Small intestine (tissue), 7 donors: ENCODE results near the gene LRRC51. TPM values are rescaled to one million over a fixed set of nuclear protein-coding genes. Genes with fewer than 3 reads are reported as not detected.

Experiments used
- DNase-seq, 2 donors: peaks; one replicate each; pipeline versions ENCODE4 v3.0.0 to v3.0.0-alpha.2; 2013
- FAIRE-seq: peaks from 2 replicates; lab custom pipeline; 2012; peaks lifted over from hg19 to GRCh38; lab: Jason Lieb, UNC
- H3K27ac ChIP-seq, 3 donors: one replicate each; pipeline ENCODE4 v1.5.1; 2013; ENCODE audit warnings: low read length in 2 of 3, mild to moderate bottlenecking in 2 of 3, control low read depth in 1 of 3, inconsistent platforms in 1 of 3, low read depth in 1 of 3, moderate library complexity in 1 of 3
- H3K27me3 ChIP-seq, 3 donors: one replicate each; pipeline ENCODE4 v1.6.1; 2013; ENCODE audit warnings: low read length in 3 of 3, inconsistent platforms in 1 of 3; ENCODE audit not compliant: control insufficient read depth in 3 of 3, insufficient read depth in 3 of 3
- H3K36me3 ChIP-seq, 3 donors: one replicate each; pipeline ENCODE4 v1.6.1; 2013; ENCODE audit warnings: low read length in 3 of 3, inconsistent platforms in 1 of 3, low read depth in 1 of 3, mild to moderate bottlenecking in 1 of 3, moderate library complexity in 1 of 3; ENCODE audit not compliant: control insufficient read depth in 3 of 3, insufficient read depth in 2 of 3
- H3K4me1 ChIP-seq, 3 donors: one replicate each; pipeline ENCODE4 v1.6.1; 2013; ENCODE audit warnings: low read length in 2 of 3, inconsistent platforms in 1 of 3, low read depth in 1 of 3, mild to moderate bottlenecking in 1 of 3, moderate library complexity in 1 of 3; ENCODE audit not compliant: control insufficient read depth in 3 of 3, insufficient read depth in 2 of 3
- H3K4me3 ChIP-seq, 3 donors: one replicate each; pipeline ENCODE4 v1.5.1; 2013; ENCODE audit warnings: low read length in 3 of 3, control low read depth in 1 of 3, inconsistent platforms in 1 of 3, low read depth in 1 of 3, mild to moderate bottlenecking in 1 of 3, moderate library complexity in 1 of 3
- H3K9me3 ChIP-seq, 2 donors: one replicate each; pipeline ENCODE4 v1.6.1; 2013; ENCODE audit warnings: low read depth in 1 of 2, low read length in 1 of 2; ENCODE audit not compliant: control insufficient read depth in 2 of 2, insufficient read depth in 1 of 2
- WGBS, 3 donors: extraction: QIAGEN DNeasy Blood & Tissue Kit; methylation state at CpG; one replicate each; pipeline ENCODE4 v1.1.7; 2013; 5-methylcytosine and 5-hydroxymethylcytosine counted together
- polyA plus RNA-seq, 4 donors: library from polyadenylated mRNA; stranded (reverse) in 3 of 4; unstranded in 1 of 4; fragments of 200-250 nt in 3 of 4; fragments of 120-200 nt in 1 of 4; gene quantifications; one replicate each; pipeline versions ENCODE4 v1.2.1 to v1.2.3, GENCODE V29; 2013
- donor health status: healthy with polysubstance abuse.
- donor health status: control.
- donor health status: control.
- donor health status: Bipolar disorder and iron deficiency.
- donor health status: healthy.

LRRC51 gene
- polyA plus RNA-seq, 4 donors: 3.8 to 10.7 (median 5.6) TPM

- 80 to 87% (median 83%) methylated on average over 11 of the region's 11 CpGs for WGBS, 3 donors
- Histone ChIP-seq H3K4me3 (peak overlapping the region in 2 of 3 donors; percentile 30 to 39), H3K27ac (peak overlapping the region; percentile 81 to 88 (median 87)), H3K27me3 (no peaks in the 10 kb centered on the region), H3K36me3 (peaks cover 0 to 43% (median 5%) of the 10 kb centered on the region in 3 donors), H3K4me1 (peaks cover 3 to 14% (median 4%) of the 10 kb centered on the region in 3 donors), H3K9me3 (peaks cover 0 to 8% of the 10 kb centered on the region in 2 donors)
- FAIRE-seq (no peak), DNase-seq (no peak)
These were observed 23.1 kb downstream of the LRRC51 start for GRCh38 chr11:72103754-72104167.

- peaks cover 0 to 42% (median 0%) of the 10 kb centered on the region in 3 donors for H3K36me3 ChIP-seq
- H3K4me1 ChIP-seq: peaks cover 0 to 9% (median 3%) of the 10 kb centered on the region in 3 donors
- FAIRE-seq: no peak
- DNase-seq: no peak
- H3K9me3 ChIP-seq: peaks cover 0 to 8% of the 10 kb centered on the region in 2 donors
- no peak within 1 kb of the TSS for H3K27ac ChIP-seq
- WGBS, 3 donors: 93 to 96% (median 96%) methylated on average over 14 of the region's 14 CpGs
- H3K4me3 ChIP-seq: no peak within 1 kb of the TSS
- no peaks in the 10 kb centered on the region for H3K27me3 ChIP-seq
These were observed 25.2 kb downstream of the LRRC51 start, which contains the start of gene TOMT for GRCh38 chr11:72105888-72106287. TSS of gene TOMT (plus strand) at chr11:72105924. CDS start at chr11:72105952, 28 bp downstream.

DNA sequence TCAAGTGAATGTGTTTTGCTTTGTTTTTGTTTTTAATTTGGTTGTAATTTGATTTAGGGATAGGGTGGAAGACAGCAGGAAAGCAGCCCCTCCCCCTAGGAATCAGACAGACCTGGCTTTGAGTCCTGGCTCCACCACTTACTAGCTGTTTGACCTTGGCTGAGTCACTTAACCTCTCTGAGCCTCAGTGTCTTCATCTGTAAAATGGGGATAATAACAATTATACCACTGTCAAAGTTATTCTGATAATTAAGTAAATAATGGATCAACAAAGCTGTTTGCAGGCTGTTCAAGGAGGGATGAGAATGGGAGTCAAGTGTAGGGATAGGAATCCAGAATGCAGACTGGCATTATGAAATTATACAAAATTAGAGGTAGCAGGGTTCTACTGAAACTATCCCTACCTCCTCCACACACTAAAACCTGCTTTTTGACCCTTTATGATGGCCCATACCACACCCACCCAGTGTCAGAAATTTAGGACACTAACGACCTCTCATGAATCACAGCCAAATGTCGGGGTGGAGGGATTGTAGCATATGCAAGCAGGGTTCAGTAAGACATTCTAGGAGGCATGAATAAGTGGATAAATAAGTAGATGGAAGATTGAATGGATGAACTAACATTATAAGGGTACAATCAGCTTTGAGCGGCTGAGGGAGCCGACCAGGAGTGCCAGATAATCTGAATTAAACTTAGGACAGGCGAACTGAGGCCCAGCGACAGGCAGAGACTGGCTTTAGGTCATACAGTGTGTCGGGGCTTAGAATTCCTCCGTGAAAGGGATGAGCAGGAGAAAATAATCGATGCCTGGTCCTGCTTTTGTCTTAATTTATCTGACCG is 30.9 kb downstream of the LRRC51 start:
- H3K27me3 ChIP-seq: no peaks in the 10 kb centered on the region
- 1 to 3% (median 2%) methylated on average over 10 of the region's 10 CpGs for WGBS, 3 donors
- peaks cover 0 to 11% (median 0%) of the 10 kb centered on the region in 3 donors for H3K4me1 ChIP-seq
- FAIRE-seq (no peak), DNase-seq (no peak)
- peak overlapping the region; percentile 93 to 99 (median 94) for H3K27ac ChIP-seq
- H3K36me3 ChIP-seq: peaks cover 0 to 36% (median 0%) of the 10 kb centered on the region in 3 donors
- peak overlapping the region; percentile 14 to 63 (median 53) for H3K4me3 ChIP-seq
- H3K9me3 ChIP-seq: no peaks in the 10 kb centered on the region

DNA sequence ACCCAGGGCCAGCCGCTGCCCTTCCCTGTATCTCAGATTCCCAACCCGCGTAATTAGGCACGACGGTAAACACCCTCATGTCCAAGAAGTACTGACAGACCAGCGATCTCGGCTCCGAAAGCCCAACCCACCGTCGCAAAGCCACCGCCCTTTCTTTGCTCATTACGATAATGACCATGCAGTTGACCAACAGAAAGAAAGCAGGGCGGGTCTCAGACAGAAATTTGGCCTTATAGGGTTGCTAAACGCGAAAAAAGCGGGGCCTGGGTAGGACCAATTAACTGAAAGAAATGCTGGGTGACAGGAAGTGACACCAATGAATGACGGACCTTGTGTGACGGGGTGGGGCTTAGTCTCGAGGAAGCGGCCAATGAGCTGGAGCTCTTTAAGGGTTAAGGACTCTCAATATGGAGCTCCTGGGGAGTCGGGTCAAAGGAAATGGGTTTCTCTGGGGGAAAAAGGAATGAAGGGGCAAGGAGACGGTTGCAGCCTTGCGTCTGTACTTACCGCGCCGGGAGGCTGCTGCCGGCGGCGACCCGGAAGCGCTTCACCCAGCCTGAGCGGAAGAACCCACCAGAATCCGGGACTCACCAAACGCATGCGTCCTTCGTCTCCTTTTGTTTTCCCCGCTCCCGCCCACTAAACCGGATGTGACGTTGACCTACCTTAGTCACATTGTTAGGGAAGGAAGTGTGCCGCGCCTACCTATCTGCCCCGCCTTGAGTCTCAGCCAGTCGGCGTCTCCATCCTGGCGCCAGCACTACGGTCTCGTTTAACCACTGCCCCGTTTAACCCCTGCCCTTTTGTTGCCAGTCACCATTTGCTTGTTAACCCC is 31.7 kb downstream of the LRRC51 start, which contains the start of gene ANAPC15:
Gene ANAPC15 (minus strand): TSS at position 553 of the 835 bp plus-strand sequence. CDS start 1,419 bp downstream, outside the sequence.
- peak; percentile 59 for FAIRE-seq

DNA sequence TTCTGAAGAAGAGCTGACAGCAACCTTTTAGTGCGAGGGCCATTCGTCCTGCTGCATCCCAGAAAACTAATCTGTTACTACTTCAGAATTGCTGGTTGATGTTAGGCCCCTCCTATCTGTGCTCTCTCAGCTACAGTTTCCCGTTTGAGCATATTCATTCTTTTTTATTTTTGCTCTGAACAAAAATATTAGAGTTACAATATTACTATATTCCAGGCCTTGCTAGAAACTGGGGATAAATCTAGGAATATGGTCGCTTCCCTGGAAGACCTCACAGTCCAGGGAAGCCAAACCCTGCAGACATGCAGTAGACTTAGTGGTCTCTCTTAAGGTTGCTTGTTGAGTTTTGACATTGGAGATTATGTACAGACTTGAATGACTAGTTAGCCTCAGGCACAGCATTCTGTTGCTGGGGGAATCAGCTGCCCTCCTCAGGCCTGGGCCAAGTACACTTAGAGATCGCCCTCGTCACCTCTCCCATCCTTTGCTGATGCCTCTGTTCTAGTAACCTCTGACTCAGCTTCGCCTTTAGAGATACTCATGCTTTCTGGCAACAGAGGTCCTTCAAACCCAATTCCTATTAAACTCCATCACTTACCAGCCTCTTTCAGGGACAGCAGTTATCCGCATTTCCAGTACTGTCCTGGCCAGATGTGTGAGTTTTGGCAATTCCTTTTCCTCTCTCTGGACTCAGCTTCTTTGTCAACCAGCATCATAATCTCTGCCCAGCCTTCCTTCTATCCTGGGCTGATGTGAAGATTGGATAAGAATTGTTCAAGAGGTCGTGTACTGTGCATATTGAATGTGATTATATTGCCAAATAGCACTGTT is 32.5 kb downstream of the LRRC51 start:
- Histone ChIP-seq H3K9me3 (no peaks in the 10 kb centered on the region), H3K27me3 (no peaks in the 10 kb centered on the region), H3K4me1 (peaks cover 0 to 11% (median 0%) of the 10 kb centered on the region in 3 donors), H3K36me3 (peaks cover 0 to 29% (median 0%) of the 10 kb centered on the region in 3 donors), H3K27ac (peak overlapping the region; percentile 71 to 99 (median 94)), H3K4me3 (peak overlapping the region in 1 of 3 donors; percentile 63)
- FAIRE-seq (no peak), DNase-seq (peak in 1 of 2 donors; percentile 20)
- 64% methylated on average over 9 of the region's 9 CpGs for WGBS, 3 donors

More for the DNA sequence above, 31.7 kb downstream of the LRRC51 start, which contains the start of gene ANAPC15:
- Histone ChIP-seq H3K27me3 (no peaks in the 10 kb centered on the region), H3K9me3 (no peaks in the 10 kb centered on the region), H3K36me3 (peaks cover 0 to 36% (median 0%) of the 10 kb centered on the region in 3 donors), H3K4me1 (peaks cover 0 to 11% (median 0%) of the 10 kb centered on the region in 3 donors), H3K4me3 (peak within 1 kb of the TSS; percentile 53 to 63 (median 53)), H3K27ac (peak within 1 kb of the TSS; percentile 93 to 99 (median 94))
- DNase-seq: peak; percentile 100
- 0% methylated on average over 49 of the region's 49 CpGs for WGBS, 3 donors

GRCh38 chr11:72114570-72114969 is 33.9 kb downstream of the LRRC51 start:
- Histone ChIP-seq H3K4me3 (no peak overlapping the region), H3K9me3 (no peaks in the 10 kb centered on the region), H3K4me1 (peaks cover 0 to 11% (median 0%) of the 10 kb centered on the region in 3 donors), H3K36me3 (peaks cover 0 to 15% (median 0%) of the 10 kb centered on the region in 3 donors), H3K27me3 (no peaks in the 10 kb centered on the region), H3K27ac (no peak overlapping the region)
- FAIRE-seq (no peak), DNase-seq (no peak)
- WGBS, 3 donors: 94 to 100% (median 96%) methylated on average over 1 of the region's 1 CpG

- FAIRE-seq: no peak
These were observed 35.5 kb downstream of the LRRC51 start for GRCh38 chr11:72116019-72116755.

More at GRCh38 chr11:72116019-72116755, 35.5 kb downstream of the LRRC51 start:
- Histone ChIP-seq H3K36me3 (no peaks in the 10 kb centered on the region), H3K4me1 (peaks cover 0 to 11% (median 0%) of the 10 kb centered on the region in 3 donors), H3K4me3 (no peak overlapping the region), H3K9me3 (no peaks in the 10 kb centered on the region), H3K27ac (no peak overlapping the region), H3K27me3 (no peaks in the 10 kb centered on the region)
- no peak for DNase-seq
- WGBS, 3 donors: 86 to 95% (median 87%) methylated on average over 6 of the region's 6 CpGs
